Measurements from ENCODE around the gene ADAM15.

Gene ADAM15

GRCh38 chr1:155049651-155050559, 1.2 kb upstream of the ADAM15 start:
- no peak for TF ChIP-seq CTCF (IDR thresholded peaks at IDR 0.05; ENCODE audit: borderline replicate concordance, control extremely low read depth, extremely low read depth, insufficient read depth, missing control alignments)
- DNase-seq (ENCODE audit: low spot score): no peak
- in situ Hi-C loops (cut with MboI; ENCODE audit: low sequenced_read_pairs, unreplicated experiment): loop anchor here (25.0 kb wide), 1 partner anchor 488 kb away; the partner anchor contains the start of genes CHRNB2 and UBE2Q1

- in situ Hi-C loops (cut with MboI; ENCODE audit: low sequenced_read_pairs, unreplicated experiment): loop anchor here (25.0 kb wide), 1 partner anchor 489 kb away; the partner anchor contains the start of genes CHRNB2 and UBE2Q1
- no peak for TF ChIP-seq CTCF (IDR thresholded peaks at IDR 0.05; ENCODE audit: borderline replicate concordance, control extremely low read depth, extremely low read depth, insufficient read depth, missing control alignments)
- DNase-seq (ENCODE audit: low spot score): no peak
Observed at GRCh38 chr1:155051342-155051776, 243 bp downstream of the ADAM15 start.

GRCh38 chr1:155051777-155052398, 772 bp downstream of the ADAM15 start:
- no peak for TF ChIP-seq CTCF (IDR thresholded peaks at IDR 0.05; ENCODE audit: borderline replicate concordance, control extremely low read depth, extremely low read depth, insufficient read depth, missing control alignments)
- DNase-seq (ENCODE audit: low spot score): peak; percentile 57
- in situ Hi-C loops (cut with MboI; ENCODE audit: low sequenced_read_pairs, unreplicated experiment): loop anchor here (25.0 kb wide), 1 partner anchor 490 kb away; the partner anchor contains the start of genes CHRNB2 and UBE2Q1

GRCh38 chr1:155052439-155053395, 1.6 kb downstream of the ADAM15 start:
- DNase-seq (ENCODE audit: low spot score): peak; percentile 52
- in situ Hi-C loops (cut with MboI; ENCODE audit: low sequenced_read_pairs, unreplicated experiment): loop anchor here (25.0 kb wide), 1 partner anchor 490 kb away; the partner anchor contains the start of genes CHRNB2 and UBE2Q1
- peak; percentile 24 for TF ChIP-seq CTCF (IDR thresholded peaks at IDR 0.05; ENCODE audit: borderline replicate concordance, control extremely low read depth, extremely low read depth, insufficient read depth, missing control alignments)

GRCh38 chr1:155053531-155054105, 2.5 kb downstream of the ADAM15 start:
- in situ Hi-C loops (cut with MboI; ENCODE audit: low sequenced_read_pairs, unreplicated experiment): loop anchor here (25.0 kb wide), 1 partner anchor 491 kb away; the partner anchor contains the start of genes CHRNB2 and UBE2Q1
- no peak for DNase-seq (ENCODE audit: low spot score)
- no peak for TF ChIP-seq CTCF (IDR thresholded peaks at IDR 0.05; ENCODE audit: borderline replicate concordance, control extremely low read depth, extremely low read depth, insufficient read depth, missing control alignments)

Measured in GM13976 (cell line).